NOMO-1 treated with dmso at 0.1 percent for 144 hours (cell line): Measurements from ENCODE around the gene STH.

Experiments
- DNase-seq: peaks from one replicate; lab custom pipeline; 2025; ENCODE audit not compliant: unreplicated experiment; lab: John Stamatoyannopoulos, UW

STH gene

GRCh38 chr17:46043606-46044005 is 44.6 kb downstream of the STH start:
- no peak for DNase-seq

- DNase-seq, result no peak
Measured at GRCh38 chr17:46044286-46044928, 45.4 kb downstream of the STH start.

- DNase-seq, result no peak
Measured at GRCh38 chr17:46044989-46045388, 45.9 kb downstream of the STH start.

- DNase-seq, result no peak
Measured at GRCh38 chr17:46045639-46046038, 46.6 kb downstream of the STH start.

GRCh38 chr17:46046957-46047356 is 47.9 kb downstream of the STH start:
- no peak for DNase-seq

GRCh38 chr17:46047398-46047797 is 48.3 kb downstream of the STH start:
- no peak for DNase-seq

GRCh38 chr17:46047856-46048255 is 48.8 kb downstream of the STH start:
- DNase-seq, result no peak
